Activated CD8-positive, alpha-beta memory T cell treated with anti-CD3 and anti-CD28 coated beads for 4 hours (primary cell): ENCODE results near the gene RASSF5.
"Not testable (repeated sequence)": the region's sequence is repeated elsewhere in the genome, so short reads cannot be mapped to it uniquely, and the experiment has no call there.

Experiments
- DNase-seq, 2 donors: peaks; one replicate each; pipeline ENCODE4 v3.0.0-alpha.2; 2020; ENCODE audit warnings: low read depth in 2 of 2

Gene RASSF5

GRCh38 chr1:206586501-206587445 lies 79.4 kb downstream of the RASSF5 start:
- DNase-seq = no peak

GRCh38 chr1:206587904-206588303 lies 80.6 kb downstream of the RASSF5 start:
- no peak for DNase-seq

GRCh38 chr1:206588492-206588891 lies 81.2 kb downstream of the RASSF5 start:
- no peak for DNase-seq

- no peak for DNase-seq
Observed at GRCh38 chr1:206589206-206589605, 81.9 kb downstream of the RASSF5 start.

- DNase-seq = peak; percentile 45 to 59
Observed at GRCh38 chr1:206590025-206590758, 82.9 kb downstream of the RASSF5 start.

GRCh38 chr1:206591226-206591625 lies 83.9 kb downstream of the RASSF5 start:
- DNase-seq = no peak

- no peak for DNase-seq
Observed at GRCh38 chr1:206591696-206592095, 84.4 kb downstream of the RASSF5 start.

GRCh38 chr1:206593351-206593925 lies 86.1 kb downstream of the RASSF5 start:
- no peak for DNase-seq

GRCh38 chr1:206595581-206596318 lies 88.4 kb downstream of the RASSF5 start:
- no peak for DNase-seq

GRCh38 chr1:206596319-206596666 lies 89.0 kb downstream of the RASSF5 start:
- no peak for DNase-seq

GRCh38 chr1:206600527-206600926 lies 93.2 kb downstream of the RASSF5 start:
- no peak for DNase-seq

- no peak for DNase-seq
Observed at GRCh38 chr1:206604861-206605260, 97.5 kb downstream of the RASSF5 start.

GRCh38 chr1:206606867-206607266 lies 99.5 kb downstream of the RASSF5 start:
- DNase-seq = no peak

- DNase-seq = peak in 1 of 2 donors; percentile 21
Observed at GRCh38 chr1:206608108-206608698, 100.9 kb downstream of the RASSF5 start.

- DNase-seq = no peak
Observed at GRCh38 chr1:206609229-206609991, 102.1 kb downstream of the RASSF5 start.

GRCh38 chr1:206612129-206612876 lies 105.0 kb downstream of the RASSF5 start, which contains the start of gene EIF2D:
Gene EIF2D, minus strand, starts transcription at chr1:206612465. Its CDS starts 123 bp downstream, at chr1:206612342.
- DNase-seq = peak; percentile 88 to 90

- DNase-seq = not testable (repeated sequence)
Observed at GRCh38 chr1:206626396-206626795, 119.1 kb downstream of the RASSF5 start.

GRCh38 chr1:206628916-206629315 lies 121.6 kb downstream of the RASSF5 start:
- no peak for DNase-seq

- DNase-seq = no peak
Observed at GRCh38 chr1:206631085-206631509, 123.8 kb downstream of the RASSF5 start.

- no peak for DNase-seq
Observed at GRCh38 chr1:206633708-206634121, 126.4 kb downstream of the RASSF5 start.
